ENCODE data around the gene ASPRV1. TPM values are rescaled to one million over a fixed set of nuclear protein-coding genes. Genes with fewer than 3 reads are reported as not detected.

Gene ASPRV1
- total and polyA plus RNA-seq, 4 donors: 0.19 to 0.75 (median 0.23) TPM

DNA sequence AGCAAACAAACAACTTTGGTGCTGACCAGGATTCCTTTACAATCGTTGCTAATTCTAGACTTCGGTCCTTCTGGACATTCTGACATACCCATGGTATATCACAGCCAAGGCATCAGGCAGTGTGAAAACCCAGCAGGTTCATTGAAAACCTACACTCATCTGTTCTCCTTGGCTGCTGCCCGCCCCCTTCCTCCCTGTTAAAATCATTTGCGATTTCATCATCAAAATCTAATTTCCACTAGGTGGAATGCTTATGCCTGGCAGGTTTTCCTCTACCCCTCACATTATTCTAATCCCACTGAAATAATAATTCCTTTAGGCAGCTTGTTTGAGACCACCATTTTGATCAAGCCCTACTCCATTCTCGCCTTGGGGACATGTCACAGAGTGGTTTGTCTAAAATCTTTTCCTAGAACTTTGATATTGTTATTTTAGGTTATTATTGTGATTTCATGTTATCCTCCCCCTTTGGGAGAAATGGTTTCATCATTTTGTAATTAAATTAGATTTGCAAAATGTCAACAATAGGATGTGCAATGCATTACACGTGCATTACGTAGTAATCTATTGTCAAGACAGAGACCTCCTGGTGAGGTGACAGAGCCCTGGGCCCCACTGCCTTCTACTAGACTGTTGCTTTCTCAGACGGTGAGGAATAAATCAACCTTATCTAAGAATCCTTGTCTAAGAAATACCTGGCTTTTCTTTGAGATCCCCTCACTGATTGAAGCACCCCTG is 31.0 kb upstream of the ASPRV1 start:
- no peak for DNase-seq (ENCODE audit: low spot score)
- H3K9me3 ChIP-seq (ENCODE audit: control insufficient read depth in 4 of 4, low read length in 3 of 4): no peaks in the 10 kb centered on the region
- no peak overlapping the region for H3K9ac ChIP-seq (ENCODE audit: low read depth in 1 of 2, low read length in 2 of 2)
- no peaks in the 10 kb centered on the region for H3K4me1 ChIP-seq (ENCODE audit: control insufficient read depth in 4 of 4, insufficient read depth in 4 of 4, low read length in 3 of 4)
- peaks cover 0 to 9% (median 2%) of the 10 kb centered on the region in 4 donors for H3K36me3 ChIP-seq (ENCODE audit: control insufficient read depth in 4 of 4, insufficient read depth in 3 of 4, low read depth in 1 of 4, low read length in 3 of 4)
- TF ChIP-seq HNF4A (conservative IDR thresholded peaks at IDR 0.05): no peak
- TF ChIP-seq YY1 (IDR thresholded peaks at IDR 0.05): no peak
- TF ChIP-seq, protein P1, sequence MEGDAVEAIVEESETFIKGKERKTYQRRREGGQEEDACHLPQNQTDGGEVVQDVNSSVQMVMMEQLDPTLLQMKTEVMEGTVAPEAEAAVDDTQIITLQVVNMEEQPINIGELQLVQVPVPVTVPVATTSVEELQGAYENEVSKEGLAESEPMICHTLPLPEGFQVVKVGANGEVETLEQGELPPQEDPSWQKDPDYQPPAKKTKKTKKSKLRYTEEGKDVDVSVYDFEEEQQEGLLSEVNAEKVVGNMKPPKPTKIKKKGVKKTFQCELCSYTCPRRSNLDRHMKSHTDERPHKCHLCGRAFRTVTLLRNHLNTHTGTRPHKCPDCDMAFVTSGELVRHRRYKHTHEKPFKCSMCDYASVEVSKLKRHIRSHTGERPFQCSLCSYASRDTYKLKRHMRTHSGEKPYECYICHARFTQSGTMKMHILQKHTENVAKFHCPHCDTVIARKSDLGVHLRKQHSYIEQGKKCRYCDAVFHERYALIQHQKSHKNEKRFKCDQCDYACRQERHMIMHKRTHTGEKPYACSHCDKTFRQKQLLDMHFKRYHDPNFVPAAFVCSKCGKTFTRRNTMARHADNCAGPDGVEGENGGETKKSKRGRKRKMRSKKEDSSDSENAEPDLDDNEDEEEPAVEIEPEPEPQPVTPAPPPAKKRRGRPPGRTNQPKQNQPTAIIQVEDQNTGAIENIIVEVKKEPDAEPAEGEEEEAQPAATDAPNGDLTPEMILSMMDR (IDR thresholded peaks at IDR 0.05; ENCODE audit: low read depth, low read length, missing input control): no peak
- no peak overlapping the region for H3K4me3 ChIP-seq (ENCODE audit: low read depth in 1 of 3, low read length in 3 of 3)
- no peaks in the 10 kb centered on the region for H3K27me3 ChIP-seq (ENCODE audit: control insufficient read depth in 4 of 4, insufficient read depth in 4 of 4, low read length in 3 of 4)
- 91% methylated on average over 8 of the region's 8 CpGs for WGBS
- H3K27ac ChIP-seq (ENCODE audit: low read depth in 1 of 2, low read length in 2 of 2): no peak overlapping the region

DNA sequence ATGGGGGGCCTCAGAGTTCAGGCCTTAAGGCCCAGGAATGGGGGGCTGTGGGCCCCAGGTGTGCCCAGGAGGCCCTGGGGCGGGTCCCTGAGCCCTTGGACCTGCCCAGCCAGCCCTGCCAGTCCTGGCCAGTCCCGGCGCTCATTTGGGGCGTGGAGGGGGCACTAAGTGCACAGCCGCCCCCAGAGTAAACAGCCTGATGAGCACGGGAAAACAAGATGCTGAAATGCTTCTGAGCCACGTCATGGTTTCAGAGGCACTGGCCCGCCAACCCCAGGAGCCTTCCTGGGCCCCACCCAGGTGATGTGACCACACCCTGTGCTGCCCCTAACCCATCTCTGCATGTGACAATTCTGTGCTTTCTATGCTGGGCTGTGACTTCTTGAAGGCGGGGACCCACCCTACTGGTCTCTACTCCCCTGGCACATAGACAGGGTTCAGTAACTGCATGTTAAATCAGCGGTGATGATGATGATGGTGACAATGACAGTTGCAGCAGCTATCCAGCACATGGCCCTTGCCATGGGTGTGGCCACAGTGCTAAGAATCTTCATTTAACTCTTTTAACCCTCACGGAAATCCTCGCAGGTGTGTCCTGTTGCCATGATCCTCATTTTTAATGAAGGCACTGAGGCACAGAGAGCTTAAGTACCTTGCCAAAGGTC is 28.1 kb upstream of the ASPRV1 start:
- H3K27me3 ChIP-seq (ENCODE audit: control insufficient read depth in 4 of 4, insufficient read depth in 4 of 4, low read length in 3 of 4): no peaks in the 10 kb centered on the region
- 92% methylated on average over 12 of the region's 12 CpGs for WGBS
- DNase-seq (ENCODE audit: low spot score): no peak
- H3K9ac ChIP-seq (ENCODE audit: low read depth in 1 of 2, low read length in 2 of 2): no peak overlapping the region
- H3K9me3 ChIP-seq (ENCODE audit: control insufficient read depth in 4 of 4, low read length in 3 of 4): no peaks in the 10 kb centered on the region
- no peak overlapping the region for H3K27ac ChIP-seq (ENCODE audit: low read depth in 1 of 2, low read length in 2 of 2)
- peaks cover 0 to 6% (median 0%) of the 10 kb centered on the region in 4 donors for H3K4me1 ChIP-seq (ENCODE audit: control insufficient read depth in 4 of 4, insufficient read depth in 4 of 4, low read length in 3 of 4)
- no peak overlapping the region for H3K4me3 ChIP-seq (ENCODE audit: low read depth in 1 of 3, low read length in 3 of 3)
- H3K36me3 ChIP-seq (ENCODE audit: control insufficient read depth in 4 of 4, insufficient read depth in 3 of 4, low read depth in 1 of 4, low read length in 3 of 4): peaks cover 0 to 4% (median 1%) of the 10 kb centered on the region in 4 donors
- TF ChIP-seq GABPA (IDR thresholded peaks at IDR 0.05 in 1 of 2, conservative IDR thresholded peaks at IDR 0.05 in 1 of 2) (no peak), RXRA (IDR thresholded peaks at IDR 0.05) (no peak), HNF4A (conservative IDR thresholded peaks at IDR 0.05) (no peak), NR2F2 (IDR thresholded peaks at IDR 0.05) (no peak), TAF1 (conservative IDR thresholded peaks at IDR 0.05) (no peak)
- TF ChIP-seq, protein P2, sequence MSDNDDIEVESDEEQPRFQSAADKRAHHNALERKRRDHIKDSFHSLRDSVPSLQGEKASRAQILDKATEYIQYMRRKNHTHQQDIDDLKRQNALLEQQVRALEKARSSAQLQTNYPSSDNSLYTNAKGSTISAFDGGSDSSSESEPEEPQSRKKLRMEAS (IDR thresholded peaks at IDR 0.05): no peak
- TF ChIP-seq, protein P1 (IDR thresholded peaks at IDR 0.05; ENCODE audit: low read depth, low read length, missing input control): no peak
- TF ChIP-seq, protein P3, sequence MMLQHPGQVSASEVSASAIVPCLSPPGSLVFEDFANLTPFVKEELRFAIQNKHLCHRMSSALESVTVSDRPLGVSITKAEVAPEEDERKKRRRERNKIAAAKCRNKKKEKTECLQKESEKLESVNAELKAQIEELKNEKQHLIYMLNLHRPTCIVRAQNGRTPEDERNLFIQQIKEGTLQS (IDR thresholded peaks at IDR 0.05): no peak

DNA sequence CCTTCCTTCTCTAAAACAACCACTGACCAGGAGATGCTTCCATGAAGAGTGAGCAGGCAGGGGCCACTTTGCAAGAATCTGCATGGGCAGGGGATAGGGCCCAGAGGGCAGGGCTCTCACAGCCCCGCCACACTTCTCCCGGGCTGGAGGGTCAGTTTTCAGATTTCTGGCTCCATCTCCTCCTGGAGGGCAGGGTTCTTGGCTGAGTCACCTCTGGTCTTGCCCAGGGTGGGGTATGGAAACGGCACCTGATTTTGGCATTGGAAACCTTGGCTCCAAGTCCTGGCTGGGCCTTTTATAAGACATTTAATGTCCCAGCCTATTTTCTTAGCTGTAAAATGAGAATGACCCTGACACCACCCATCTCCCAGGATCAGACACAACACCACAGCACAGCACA is 27.6 kb upstream of the ASPRV1 start:
- H3K36me3 ChIP-seq (ENCODE audit: control insufficient read depth in 4 of 4, insufficient read depth in 3 of 4, low read depth in 1 of 4, low read length in 3 of 4): peaks cover 0 to 4% (median 1%) of the 10 kb centered on the region in 4 donors
- WGBS: 84% methylated on average over 3 of the region's 3 CpGs
- H3K27me3 ChIP-seq (ENCODE audit: control insufficient read depth in 4 of 4, insufficient read depth in 4 of 4, low read length in 3 of 4): no peaks in the 10 kb centered on the region
- peaks cover 0 to 6% (median 0%) of the 10 kb centered on the region in 4 donors for H3K4me1 ChIP-seq (ENCODE audit: control insufficient read depth in 4 of 4, insufficient read depth in 4 of 4, low read length in 3 of 4)
- H3K27ac ChIP-seq (ENCODE audit: low read depth in 1 of 2, low read length in 2 of 2): no peak overlapping the region
- no peak overlapping the region for H3K4me3 ChIP-seq (ENCODE audit: low read depth in 1 of 3, low read length in 3 of 3)
- no peak overlapping the region for H3K9ac ChIP-seq (ENCODE audit: low read depth in 1 of 2, low read length in 2 of 2)
- no peaks in the 10 kb centered on the region for H3K9me3 ChIP-seq (ENCODE audit: control insufficient read depth in 4 of 4, low read length in 3 of 4)
- DNase-seq (ENCODE audit: low spot score): no peak
- TF ChIP-seq JUND (IDR thresholded peaks at IDR 0.05) (no peak), HNF4G (IDR thresholded peaks at IDR 0.05) (no peak), EGR1 (IDR thresholded peaks at IDR 0.05; ENCODE audit: low read depth in 2 of 2) (no peak), FOXA2 (IDR thresholded peaks at IDR 0.05) (no peak), SP1 (IDR thresholded peaks at IDR 0.05) (no peak), TAF1 (conservative IDR thresholded peaks at IDR 0.05) (no peak), RXRA (IDR thresholded peaks at IDR 0.05) (no peak), RAD21 (IDR thresholded peaks at IDR 0.05) (no peak)
- TF ChIP-seq, protein P1 (IDR thresholded peaks at IDR 0.05; ENCODE audit: low read depth, low read length, missing input control): no peak
- TF ChIP-seq, protein P4, sequence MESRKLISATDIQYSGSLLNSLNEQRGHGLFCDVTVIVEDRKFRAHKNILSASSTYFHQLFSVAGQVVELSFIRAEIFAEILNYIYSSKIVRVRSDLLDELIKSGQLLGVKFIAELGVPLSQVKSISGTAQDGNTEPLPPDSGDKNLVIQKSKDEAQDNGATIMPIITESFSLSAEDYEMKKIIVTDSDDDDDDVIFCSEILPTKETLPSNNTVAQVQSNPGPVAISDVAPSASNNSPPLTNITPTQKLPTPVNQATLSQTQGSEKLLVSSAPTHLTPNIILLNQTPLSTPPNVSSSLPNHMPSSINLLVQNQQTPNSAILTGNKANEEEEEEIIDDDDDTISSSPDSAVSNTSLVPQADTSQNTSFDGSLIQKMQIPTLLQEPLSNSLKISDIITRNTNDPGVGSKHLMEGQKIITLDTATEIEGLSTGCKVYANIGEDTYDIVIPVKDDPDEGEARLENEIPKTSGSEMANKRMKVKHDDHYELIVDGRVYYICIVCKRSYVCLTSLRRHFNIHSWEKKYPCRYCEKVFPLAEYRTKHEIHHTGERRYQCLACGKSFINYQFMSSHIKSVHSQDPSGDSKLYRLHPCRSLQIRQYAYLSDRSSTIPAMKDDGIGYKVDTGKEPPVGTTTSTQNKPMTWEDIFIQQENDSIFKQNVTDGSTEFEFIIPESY (IDR thresholded peaks at IDR 0.05): no peak
- TF ChIP-seq, protein P3 (IDR thresholded peaks at IDR 0.05): no peak

Measured in liver (tissue), 9 donors.